Thyroid gland (tissue), 4 donors: ENCODE measurements around the gene THAP8. TPM values are rescaled to one million over a fixed set of nuclear protein-coding genes. Genes with fewer than 3 reads are reported as not detected.

Source experiments
- DNase-seq, 2 donors: peaks; one replicate each; pipeline ENCODE4 v3.0.0-alpha.2; 2019
- H3K27ac ChIP-seq, 3 donors: fragments of 200-600 bp; sonication (generic); 1 replicate in 2 of 3; 2 replicates in 1 of 3; pipeline ENCODE4 v1.5.1; 2016 to 2019; ENCODE audit warnings: mild to moderate bottlenecking in 1 of 3, moderate library complexity in 1 of 3
- H3K27me3 ChIP-seq: fragments of 200-600 bp; sonication (generic); one replicate; pipeline ENCODE4 v1.5.1; 2019
- H3K36me3 ChIP-seq, 2 donors: fragments of 200-600 bp; sonication (generic); one replicate each; pipeline ENCODE4 v1.5.1; 2016 to 2019
- H3K4me1 ChIP-seq, 2 donors: fragments of 200-600 bp; sonication (generic); one replicate each; pipeline ENCODE4 v1.5.1; 2017 to 2019
- H3K4me3 ChIP-seq, 3 donors: fragments of 200-600 bp; sonication (generic); replicated peaks in 1 of 3; 1 replicate in 2 of 3; 2 replicates in 1 of 3; pipeline ENCODE4 v1.5.1; 2016; ENCODE audit warnings: mild to moderate bottlenecking in 1 of 3
- H3K9me3 ChIP-seq: fragments of 200-600 bp; sonication (generic); one replicate; pipeline ENCODE4 v1.5.1; 2017
- CTCF ChIP-seq, 6 experiments: fragments of 200-600 bp in 3 of 6; fragments of 450-650 bp in 3 of 6; sonication (generic) in 3 of 6; IDR thresholded peaks; one replicate each; pipeline ENCODE4 v1.5.1; 2016 to 2019; ENCODE audit warnings: antibody characterized with exemption in 6 of 6, mild to moderate bottlenecking in 2 of 6, inconsistent platforms in 1 of 6, moderate library complexity in 1 of 6
- POLR2A ChIP-seq, 2 donors: fragments of 450-650 bp; IDR thresholded peaks; one replicate each; pipeline ENCODE4 v1.6.1; 2017; ENCODE audit warnings: antibody characterized with exemption in 2 of 2, mild to moderate bottlenecking in 2 of 2, moderate library complexity in 1 of 2
- WGBS, 2 donors: methylation state at CpG; one replicate each; pipeline ENCODE4 v1.1.5; 2017; 5-methylcytosine and 5-hydroxymethylcytosine counted together
- intact Hi-C: fragments of 100-400 bp; cut with DNase I; formaldehyde crosslinking; loops from one replicate; pipeline ENCODE4 v1.15.1; 2023
- total RNA-seq, 4 donors: library from RNA; depleted of rRNA; stranded (reverse); fragments of >200 nt; gene quantifications; one replicate each; pipeline ENCODE4 v1.2.3, GENCODE V29; 2016

Gene THAP8
- total RNA-seq, 4 donors from 2014 or later: 5.0 to 14.2 (median 10.1) TPM

- Histone ChIP-seq H3K36me3 (peaks cover 0 to 3% of the 10 kb centered on the region in 2 donors), H3K9me3 (no peaks in the 10 kb centered on the region), H3K27ac (peak overlapping the region in 1 of 3 donors; percentile 68), H3K27me3 (no peaks in the 10 kb centered on the region), H3K4me1 (peaks cover 16 to 29% of the 10 kb centered on the region in 2 donors), H3K4me3 (peak overlapping the region in 2 of 3 donors; percentile 51 to 85)
- peak; percentile 11 to 23 for DNase-seq
- no peak for TF ChIP-seq POLR2A (IDR thresholded peaks at IDR 0.05)
- no peak for TF ChIP-seq CTCF (IDR thresholded peaks at IDR 0.05)
- WGBS, 2 donors: 37 to 40% methylated on average over 22 to 28 of the region's 49 CpGs
- intact Hi-C loops: no loop called here
Observed at GRCh38 chr19:35993923-35994598, 60.0 kb downstream of the THAP8 start.

- WGBS, 2 donors: 89 to 95% methylated on average over 8 of the region's 8 CpGs
- no peak overlapping the region for H3K27ac ChIP-seq
- TF ChIP-seq CTCF (IDR thresholded peaks at IDR 0.05) (no peak), POLR2A (IDR thresholded peaks at IDR 0.05) (no peak)
- peaks cover 0 to under 1% of the 10 kb centered on the region in 2 donors for H3K36me3 ChIP-seq
- H3K4me3 ChIP-seq: no peak overlapping the region
- no peak for DNase-seq
- H3K27me3 ChIP-seq: no peaks in the 10 kb centered on the region
- intact Hi-C loops: no loop called here
- no peaks in the 10 kb centered on the region for H3K9me3 ChIP-seq
- H3K4me1 ChIP-seq: peaks cover 16 to 26% of the 10 kb centered on the region in 2 donors
Observed at GRCh38 chr19:35992907-35993765, 60.9 kb downstream of the THAP8 start.

- Histone ChIP-seq H3K27me3 (peaks cover 9% of the 10 kb centered on the region), H3K9me3 (no peaks in the 10 kb centered on the region), H3K4me3 (no peak overlapping the region), H3K36me3 (no peaks in the 10 kb centered on the region), H3K4me1 (peaks cover 19 to 30% of the 10 kb centered on the region in 2 donors), H3K27ac (no peak overlapping the region)
- intact Hi-C loops: no loop called here
- TF ChIP-seq POLR2A (IDR thresholded peaks at IDR 0.05): no peak
- TF ChIP-seq CTCF (IDR thresholded peaks at IDR 0.05): no peak
- WGBS, 2 donors: 51 to 63% methylated on average over 7 of the region's 7 CpGs
- DNase-seq: peak; percentile 59 to 60
Observed at GRCh38 chr19:35991731-35992450, 62.2 kb downstream of the THAP8 start.

- WGBS, 2 donors: 85 to 91% methylated on average over 10 of the region's 10 CpGs
- DNase-seq: no peak
- Histone ChIP-seq H3K36me3 (no peaks in the 10 kb centered on the region), H3K4me3 (no peak overlapping the region), H3K9me3 (no peaks in the 10 kb centered on the region), H3K4me1 (peaks cover 16 to 24% of the 10 kb centered on the region in 2 donors), H3K27ac (no peak overlapping the region), H3K27me3 (peaks cover 15% of the 10 kb centered on the region)
- intact Hi-C loops: no loop called here
- no peak for TF ChIP-seq CTCF (IDR thresholded peaks at IDR 0.05)
Observed at GRCh38 chr19:35990771-35991730, 63.0 kb downstream of the THAP8 start.
